ENCODE results near the gene FNBP1. TPM values are rescaled to one million over a fixed set of nuclear protein-coding genes. Genes with fewer than 3 reads are reported as not detected.

Gene FNBP1
- total RNA-seq, 1 donor from 2014 or later, result 50.0 TPM

DNA sequence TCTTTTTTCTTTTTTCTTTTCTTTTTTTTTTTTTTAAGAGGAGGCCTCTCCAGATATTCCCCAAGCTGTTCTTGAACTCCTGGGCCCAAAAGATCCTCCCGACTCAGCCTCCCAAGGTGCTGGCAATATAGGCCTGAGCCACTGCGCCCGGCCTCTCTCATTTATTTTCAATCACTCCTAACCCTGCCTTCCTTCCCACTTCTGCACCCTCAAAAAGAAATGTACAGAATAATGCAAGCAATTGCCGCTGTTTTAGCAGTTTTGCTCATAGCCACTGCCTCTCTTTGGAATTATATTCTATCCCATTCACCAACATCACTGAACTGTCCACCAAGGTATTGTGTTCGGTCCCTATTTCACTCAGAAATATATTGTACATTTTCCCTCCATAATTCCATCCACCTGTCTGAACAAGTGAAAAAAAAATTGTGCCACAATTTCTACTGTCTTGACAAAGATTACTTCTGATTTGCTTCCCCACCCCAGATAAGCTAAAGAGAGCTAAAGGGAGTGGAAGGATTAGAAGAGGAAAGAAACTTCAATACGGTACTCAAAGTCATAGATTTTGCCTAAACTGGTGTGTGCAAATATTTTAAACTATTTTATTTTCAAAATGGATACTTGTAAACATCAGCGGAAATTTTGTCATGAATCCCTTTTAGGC lies 1.9 kb downstream of the FNBP1 start:
- ATAC-seq, result no peak
- Histone ChIP-seq H3K36me3 (no peaks in the 10 kb centered on the region), H3K27me3 (no peaks in the 10 kb centered on the region), H3K9me3 (no peaks in the 10 kb centered on the region), H3K4me1 (peaks cover 54% of the 10 kb centered on the region), H3K27ac (peak overlapping the region; percentile 89), H3K4me3 (peak overlapping the region; percentile 81)
- no peak for DNase-seq
- intact Hi-C loops (cut with DNase I), result loop anchor here (10.0 kb wide), 1 partner anchor 156 kb away; no protein-coding TSS in a partner anchor
- TF ChIP-seq, protein P1, sequence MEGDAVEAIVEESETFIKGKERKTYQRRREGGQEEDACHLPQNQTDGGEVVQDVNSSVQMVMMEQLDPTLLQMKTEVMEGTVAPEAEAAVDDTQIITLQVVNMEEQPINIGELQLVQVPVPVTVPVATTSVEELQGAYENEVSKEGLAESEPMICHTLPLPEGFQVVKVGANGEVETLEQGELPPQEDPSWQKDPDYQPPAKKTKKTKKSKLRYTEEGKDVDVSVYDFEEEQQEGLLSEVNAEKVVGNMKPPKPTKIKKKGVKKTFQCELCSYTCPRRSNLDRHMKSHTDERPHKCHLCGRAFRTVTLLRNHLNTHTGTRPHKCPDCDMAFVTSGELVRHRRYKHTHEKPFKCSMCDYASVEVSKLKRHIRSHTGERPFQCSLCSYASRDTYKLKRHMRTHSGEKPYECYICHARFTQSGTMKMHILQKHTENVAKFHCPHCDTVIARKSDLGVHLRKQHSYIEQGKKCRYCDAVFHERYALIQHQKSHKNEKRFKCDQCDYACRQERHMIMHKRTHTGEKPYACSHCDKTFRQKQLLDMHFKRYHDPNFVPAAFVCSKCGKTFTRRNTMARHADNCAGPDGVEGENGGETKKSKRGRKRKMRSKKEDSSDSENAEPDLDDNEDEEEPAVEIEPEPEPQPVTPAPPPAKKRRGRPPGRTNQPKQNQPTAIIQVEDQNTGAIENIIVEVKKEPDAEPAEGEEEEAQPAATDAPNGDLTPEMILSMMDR (IDR thresholded peaks at IDR 0.05), result no peak

DNA sequence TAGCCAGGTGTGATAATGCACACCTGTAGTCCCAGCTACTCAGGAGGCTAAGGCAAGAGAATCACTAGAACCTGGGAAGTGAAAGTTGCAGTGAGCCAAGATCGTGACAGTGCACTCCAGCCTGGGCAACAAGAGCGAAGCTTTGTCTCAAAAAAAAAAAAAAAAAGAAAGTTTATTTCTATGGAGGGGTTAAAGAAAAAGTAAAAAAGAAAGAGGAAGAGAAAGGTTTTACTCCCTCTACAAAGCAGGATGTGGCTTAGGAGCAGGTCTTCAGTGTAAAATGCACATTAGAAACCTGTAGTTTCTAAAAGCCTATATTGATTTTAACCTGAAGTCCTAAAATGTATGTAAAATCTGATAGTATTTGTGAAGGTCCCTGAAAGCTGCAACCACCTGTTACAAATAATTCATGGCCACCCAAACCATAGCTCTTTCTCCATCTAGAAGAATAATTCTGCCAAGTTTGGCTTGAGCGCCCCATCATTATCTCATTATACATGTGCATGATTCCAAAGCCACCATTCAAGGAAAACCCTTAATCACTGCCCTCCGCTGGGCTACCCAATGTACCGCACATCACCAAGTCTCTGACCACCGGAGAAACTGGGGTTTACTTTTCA lies 3.4 kb downstream of the FNBP1 start:
- H3K4me3 ChIP-seq, result peak overlapping the region; percentile 81
- H3K4me1 ChIP-seq, result peaks cover 57% of the 10 kb centered on the region
- H3K9me3 ChIP-seq, result no peaks in the 10 kb centered on the region
- intact Hi-C loops (cut with DNase I), result loop anchor here (10.0 kb wide), 1 partner anchor 155 kb away; no protein-coding TSS in a partner anchor
- no peaks in the 10 kb centered on the region for H3K36me3 ChIP-seq
- no peak for ATAC-seq
- H3K27me3 ChIP-seq, result no peaks in the 10 kb centered on the region
- no peak for DNase-seq
- TF ChIP-seq, protein P1 (IDR thresholded peaks at IDR 0.05), result no peak
- no peak overlapping the region for H3K27ac ChIP-seq

DNA sequence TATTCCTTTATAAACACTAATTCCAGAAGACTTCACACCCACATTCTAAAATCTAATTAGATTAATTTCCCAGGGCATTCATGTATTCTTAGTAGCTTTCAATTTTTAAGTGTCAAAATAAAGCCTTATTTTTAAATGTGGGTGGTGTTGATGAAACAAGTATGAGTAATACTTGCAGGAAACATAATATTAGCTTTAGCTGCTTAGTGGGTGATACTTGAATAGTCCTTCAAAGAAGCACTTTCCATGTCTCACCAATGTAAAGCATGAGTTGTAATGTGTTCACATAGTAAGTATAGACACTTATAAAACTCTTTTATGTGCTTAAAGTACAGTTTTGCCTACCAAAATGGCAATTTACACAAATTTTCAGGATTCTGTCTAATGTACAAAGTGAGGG lies 6.9 kb downstream of the FNBP1 start:
- intact Hi-C loops (cut with DNase I), result no loop called here
- DNase-seq, result no peak
- Histone ChIP-seq H3K27ac (no peak overlapping the region), H3K9me3 (no peaks in the 10 kb centered on the region), H3K27me3 (no peaks in the 10 kb centered on the region), H3K4me3 (no peak overlapping the region), H3K36me3 (no peaks in the 10 kb centered on the region), H3K4me1 (peaks cover 52% of the 10 kb centered on the region)
- TF ChIP-seq, protein P1 (IDR thresholded peaks at IDR 0.05), result no peak
- peak; percentile 74 for ATAC-seq

DNA sequence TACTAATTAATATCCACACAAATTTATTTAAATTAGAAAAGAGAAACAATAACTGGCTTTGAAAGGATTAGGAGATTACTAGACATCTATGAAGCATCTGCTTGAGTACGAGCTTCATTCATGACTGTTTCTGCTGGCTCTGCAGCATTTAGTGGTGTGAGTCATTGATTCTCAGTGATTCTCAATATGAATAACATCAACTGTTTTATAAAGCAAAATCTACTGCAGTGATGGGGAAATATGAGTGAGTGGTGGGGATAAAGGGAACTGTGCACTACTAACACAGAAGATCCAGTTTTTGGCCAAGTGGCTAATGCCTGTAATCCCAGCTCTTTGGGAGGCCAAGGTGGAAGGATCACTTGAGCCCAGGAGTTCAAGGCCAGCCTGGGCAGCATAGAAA lies 8.4 kb downstream of the FNBP1 start:
- intact Hi-C loops (cut with DNase I), result no loop called here
- H3K27ac ChIP-seq, result no peak overlapping the region
- peak; percentile 41 for ATAC-seq

DNA sequence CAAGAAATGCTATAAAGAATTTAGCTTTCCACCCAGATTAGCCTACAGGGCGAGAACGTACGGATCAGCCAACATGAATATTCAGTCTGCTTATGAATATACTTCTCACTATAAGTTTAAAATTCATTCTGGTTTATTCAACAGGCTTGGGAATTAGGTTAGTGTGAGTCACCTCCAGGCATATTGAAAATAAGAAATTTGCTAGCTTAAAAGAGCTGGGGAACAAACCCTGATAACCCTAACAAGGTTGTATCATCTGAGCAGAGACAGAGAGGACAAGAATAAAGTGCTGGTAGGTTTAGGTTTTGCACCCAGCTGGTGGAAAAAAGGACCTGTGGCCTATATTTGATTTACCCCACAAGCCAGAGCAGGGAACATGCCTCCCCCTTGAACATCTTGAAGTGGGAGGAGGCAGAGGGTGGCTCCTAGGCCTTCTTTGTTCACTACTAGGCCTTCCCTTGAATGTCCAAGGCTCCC lies 12.3 kb downstream of the FNBP1 start:
- DNase-seq (no peak), ATAC-seq (peak; percentile 37)
- Histone ChIP-seq H3K27me3 (no peaks in the 10 kb centered on the region), H3K9me3 (no peaks in the 10 kb centered on the region), H3K4me1 (peaks cover 39% of the 10 kb centered on the region), H3K36me3 (no peaks in the 10 kb centered on the region), H3K27ac (no peak overlapping the region), H3K4me3 (no peak overlapping the region)
- TF ChIP-seq, protein P1 (IDR thresholded peaks at IDR 0.05), result no peak
- intact Hi-C loops (cut with DNase I), result no loop called here

More for the DNA sequence above, 8.4 kb downstream of the FNBP1 start:
- no peaks in the 10 kb centered on the region for H3K27me3 ChIP-seq
- H3K4me1 ChIP-seq, result peaks cover 48% of the 10 kb centered on the region
- no peak overlapping the region for H3K4me3 ChIP-seq
- no peaks in the 10 kb centered on the region for H3K36me3 ChIP-seq
- TF ChIP-seq, protein P1 (IDR thresholded peaks at IDR 0.05), result no peak
- DNase-seq, result no peak
- no peaks in the 10 kb centered on the region for H3K9me3 ChIP-seq

Measured in upper lobe of right lung (tissue), 1 donor.